Stomach (tissue), 9 donors: ENCODE measurements around the gene OR2J3. TPM values are rescaled to one million over a fixed set of nuclear protein-coding genes. Genes with fewer than 3 reads are reported as not detected.
"Not testable (repeated sequence)": the region's sequence is repeated elsewhere in the genome, so short reads cannot be mapped to it uniquely, and the experiment has no call there.

Experiments
- DNase-seq, 2 donors: peaks; one replicate each; pipeline versions ENCODE4 v3.0.0 to v3.0.0-alpha.2; 2013 to 2019
- H3K27ac ChIP-seq, 5 donors: fragments of 200-600 bp in 4 of 5; sonication (generic) in 4 of 5; one replicate each; pipeline ENCODE4 v1.5.1; 2013 to 2019; ENCODE audit warnings: mild to moderate bottlenecking in 1 of 5, moderate library complexity in 1 of 5
- H3K27me3 ChIP-seq, 3 donors: fragments of 200-600 bp; sonication (generic); one replicate each; pipeline ENCODE4 v1.5.1; 2017 to 2019; ENCODE audit warnings: mixed run types in 1 of 3
- H3K36me3 ChIP-seq, 4 donors: fragments of 200-600 bp; sonication (generic); 1 replicate in 3 of 4; 2 replicates in 1 of 4; pipeline ENCODE4 v1.5.1; 2016 to 2019
- H3K4me1 ChIP-seq, 4 donors: fragments of 200-600 bp; sonication (generic); one replicate each; pipeline ENCODE4 v1.5.1; 2016 to 2019
- H3K4me3 ChIP-seq, 4 donors: fragments of 200-600 bp; sonication (generic) in 3 of 4; one replicate each; pipeline ENCODE4 v1.5.1; 2016 to 2019; ENCODE audit warnings: mild to moderate bottlenecking in 1 of 4
- H3K9me3 ChIP-seq, 4 donors: fragments of 200-600 bp; sonication (generic); one replicate each; pipeline ENCODE4 v1.5.1; 2016 to 2019
- CTCF ChIP-seq, 7 experiments: fragments of 450-650 bp in 4 of 7; fragments of 200-600 bp in 3 of 7; sonication (generic) in 3 of 7; IDR thresholded peaks; one replicate each; pipeline ENCODE4 v1.5.1; 2016 to 2019; ENCODE audit warnings: antibody characterized with exemption in 7 of 7, control low read depth in 2 of 7, mild to moderate bottlenecking in 1 of 7
- EP300 ChIP-seq: sonication (generic); formaldehyde crosslinking; IDR thresholded peaks from one replicate; pipeline ENCODE4 v1.6.1; 2017; ENCODE audit warnings: antibody characterized with exemption
- POLR2A ChIP-seq, 4 donors: fragments of 450-650 bp; IDR thresholded peaks; one replicate each; pipeline ENCODE4 v1.6.1; 2016; ENCODE audit warnings: antibody characterized with exemption in 4 of 4, control low read depth in 2 of 4, mild to moderate bottlenecking in 1 of 4, moderate library complexity in 1 of 4
- POLR2AphosphoS5 ChIP-seq, 3 donors: sonication (generic); formaldehyde crosslinking; IDR thresholded peaks; one replicate each; pipeline ENCODE4 v1.6.1; 2016; ENCODE audit warnings: antibody characterized with exemption in 3 of 3
- WGBS, 5 donors: extraction: QIAGEN DNeasy Blood & Tissue Kit in 3 of 5; methylation state at CpG; one replicate each; pipeline versions ENCODE4 v1.1.5 to v1.1.7; 2013 to 2018; 5-methylcytosine and 5-hydroxymethylcytosine counted together
- intact Hi-C: fragments of 100-400 bp; cut with DNase I; formaldehyde crosslinking; loops from one replicate; pipeline ENCODE4 v1.15.1; 2023; ENCODE audit warnings: low total_unique reads
- polyA plus RNA-seq, 3 donors: library from polyadenylated mRNA; stranded (reverse); fragments of 200-250 nt; gene quantifications; one replicate each; pipeline ENCODE4 v1.2.3, GENCODE V29; 2013
- total RNA-seq, 5 donors: library from RNA; depleted of rRNA; stranded (reverse); fragments of >200 nt; gene quantifications; one replicate each; pipeline versions ENCODE4 v1.1.0 to v1.2.3, GENCODE V29; 2014 to 2016
- donor health status: healthy with polysubstance abuse.
- donor health status: Bipolar disorder and iron deficiency.
- donor health status: healthy.

OR2J3 gene
- total and polyA plus RNA-seq, 8 donors: not detected

GRCh38 chr6:29153083-29153482, 45.2 kb downstream of the OR2J3 start:
- WGBS, 5 donors: 63 to 88% (median 72%) methylated on average over 1 of the region's 1 CpG
- Histone ChIP-seq H3K27ac (no peak overlapping the region), H3K36me3 (no peaks in the 10 kb centered on the region), H3K4me3 (no peak overlapping the region), H3K4me1 (no peaks in the 10 kb centered on the region), H3K27me3 (no peaks in the 10 kb centered on the region), H3K9me3 (peaks cover 0 to 15% (median 3%) of the 10 kb centered on the region in 4 donors)
- TF ChIP-seq CTCF (IDR thresholded peaks at IDR 0.05) (no peak), POLR2AphosphoS5 (IDR thresholded peaks at IDR 0.05) (no peak), POLR2A (IDR thresholded peaks at IDR 0.05) (no peak), EP300 (no peak)
- intact Hi-C loops: no loop called here
- no peak for DNase-seq

GRCh38 chr6:29155182-29155581, 47.3 kb downstream of the OR2J3 start:
- WGBS, 5 donors: 31 to 43% (median 37%) methylated on average over 1 of the region's 1 CpG
- H3K36me3 ChIP-seq, intact Hi-C loops, H3K9me3 ChIP-seq, H3K27me3 ChIP-seq, H3K27ac ChIP-seq, H3K4me3 ChIP-seq, H3K4me1 ChIP-seq, DNase-seq: not testable (repeated sequence)

GRCh38 chr6:29159922-29160321, 52.1 kb downstream of the OR2J3 start:
- H3K4me1 ChIP-seq, intact Hi-C loops, H3K36me3 ChIP-seq, H3K9me3 ChIP-seq, H3K4me3 ChIP-seq, DNase-seq, H3K27ac ChIP-seq, H3K27me3 ChIP-seq: not testable (repeated sequence)
- WGBS, 5 donors: 91 to 97% (median 93%) methylated on average over 5 to 24 of the region's 29 CpGs

Other genes starting within 250 kb of the OR2J3 start
- gene TRIM27, start 184.1 kb upstream of the OR2J3 start, total RNA-seq: 100 to 1,000 TPM in 1 of 5 donors, 10 to 100 TPM in 4; 59.1 to 102 (median 77.7) TPM
- gene TRIM27, start 184.1 kb upstream of the OR2J3 start, polyA plus RNA-seq: 10 to 100 TPM; 24.2 to 33.5 (median 31.6) TPM
- gene ZNF311, start 102.7 kb upstream of the OR2J3 start, total RNA-seq: 1 to 10 TPM in 2 of 5 donors, under 1 TPM in 2, not detected in 1; 0.72 to 6.7 (median 1.5) TPM
- 1 to 10 TPM in 1 of 3 donors, under 1 TPM in 2; 0.50 to 1.2 (median 0.61) TPM for gene ZNF311, start 102.7 kb upstream of the OR2J3 start, polyA plus RNA-seq
- not detected for gene OR2W1, start 62.9 kb upstream of the OR2J3 start, total RNA-seq
- gene OR2W1, start 62.9 kb upstream of the OR2J3 start, polyA plus RNA-seq: not detected
- not detected for gene OR2B3, start 20.7 kb upstream of the OR2J3 start, total RNA-seq
- not detected for gene OR2B3, start 20.7 kb upstream of the OR2J3 start, polyA plus RNA-seq
- not detected for gene OR2J1, start 8.6 kb upstream of the OR2J3 start, total RNA-seq
- gene OR2J1, start 8.6 kb upstream of the OR2J3 start, polyA plus RNA-seq: not detected
- not detected for gene OR2J2, start 62.8 kb downstream of the OR2J3 start, total RNA-seq
- not detected for gene OR2J2, start 62.8 kb downstream of the OR2J3 start, polyA plus RNA-seq
- under 1 TPM in 1 of 5 donors, not detected in 4; 0.18 TPM for gene OR14J1, start 193.6 kb downstream of the OR2J3 start, total RNA-seq
- not detected for gene OR14J1, start 193.6 kb downstream of the OR2J3 start, polyA plus RNA-seq